ENCODE results near the gene PTH1R.
"Not testable (repeated sequence)": the region's sequence is repeated elsewhere in the genome, so short reads cannot be mapped to it uniquely, and the experiment has no call there.

PTH1R gene

DNA sequence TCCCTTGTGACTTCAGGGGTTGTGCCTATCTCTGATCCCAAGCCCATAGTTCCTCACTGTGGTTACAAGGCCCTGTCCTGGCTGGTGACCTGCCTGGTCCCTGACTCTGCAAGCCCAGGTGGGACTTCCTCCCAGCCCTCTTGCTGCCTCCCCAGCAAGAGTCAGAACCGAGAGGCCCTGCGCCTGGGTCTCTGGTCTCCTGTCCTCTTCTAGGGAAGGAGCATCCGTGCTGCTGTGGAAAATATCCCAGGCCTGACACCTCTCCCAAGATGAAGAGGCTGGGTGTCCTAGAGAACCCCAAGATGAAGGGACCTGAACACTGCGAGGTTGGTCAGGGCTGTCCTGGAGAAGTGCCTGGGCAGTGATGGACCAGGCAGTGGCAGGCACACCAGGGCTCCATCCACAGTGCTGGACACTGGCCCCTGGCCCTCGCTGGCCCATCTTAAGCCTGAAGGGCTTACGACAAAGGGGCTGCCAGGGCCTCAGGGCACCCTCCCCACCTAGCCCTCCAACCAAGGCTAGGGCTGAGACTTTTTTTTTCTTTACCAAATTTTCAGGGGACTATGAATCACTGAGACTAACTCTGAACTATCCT, 32.7 kb downstream of the PTH1R start:
- no peak for DNase-seq (ENCODE audit: low read depth in 1 of 2, low spot score in 1 of 2)
- no peak for TF ChIP-seq JUND (IDR thresholded peaks at IDR 0.05; ENCODE audit: low read depth)
- in situ Hi-C loops (cut with HindIII; ENCODE audit: low pct_unique_long_range_greater_than_20kb, low sequenced_read_pairs): no loop called here

DNA sequence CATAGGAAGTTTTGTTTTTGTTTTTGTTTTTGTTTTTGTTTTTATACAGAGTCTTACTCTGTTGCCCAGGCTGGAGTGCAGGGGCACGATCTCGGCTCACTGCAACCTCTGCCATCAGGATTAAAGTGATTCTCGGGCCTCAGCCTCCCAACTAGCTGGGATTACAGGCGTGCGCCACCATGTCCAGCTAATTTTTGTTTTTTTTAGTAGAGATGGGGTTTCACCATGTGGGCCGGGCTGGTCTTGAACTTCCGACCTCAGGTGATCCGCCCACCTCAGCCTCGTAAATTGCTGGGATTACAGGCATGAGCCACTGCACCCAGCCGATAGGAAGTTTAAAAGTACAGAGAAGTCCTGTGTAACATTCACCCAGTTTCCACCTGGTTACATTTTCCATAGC, 33.4 kb downstream of the PTH1R start:
- DNase-seq (ENCODE audit: low read depth in 1 of 2, low spot score in 1 of 2); in situ Hi-C loops (cut with HindIII; ENCODE audit: low pct_unique_long_range_greater_than_20kb, low sequenced_read_pairs): not testable (repeated sequence)

DNA sequence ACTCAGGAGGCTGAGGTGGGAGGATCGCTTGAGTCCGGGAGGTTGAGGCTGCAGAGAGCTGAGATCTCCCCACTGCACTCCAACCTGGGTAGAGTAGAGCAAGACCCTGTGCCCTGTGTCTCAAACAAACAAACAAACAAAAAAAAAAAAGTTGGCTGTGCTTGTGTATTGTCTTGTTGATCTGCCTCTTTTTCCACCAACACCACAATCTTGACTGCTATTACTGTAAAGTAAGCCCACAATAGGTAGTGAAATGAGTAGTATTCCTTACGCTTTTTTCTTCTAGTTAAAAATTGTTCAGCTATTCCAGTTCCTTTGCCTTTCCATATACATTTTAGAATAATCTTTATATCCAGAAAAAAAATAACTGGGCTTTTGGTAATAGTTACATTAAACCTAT, 35.5 kb downstream of the PTH1R start:
- no peak for DNase-seq (ENCODE audit: low read depth in 1 of 2, low spot score in 1 of 2)
- in situ Hi-C loops (cut with HindIII; ENCODE audit: low pct_unique_long_range_greater_than_20kb, low sequenced_read_pairs): no loop called here
- TF ChIP-seq JUND (IDR thresholded peaks at IDR 0.05; ENCODE audit: low read depth): no peak

DNA sequence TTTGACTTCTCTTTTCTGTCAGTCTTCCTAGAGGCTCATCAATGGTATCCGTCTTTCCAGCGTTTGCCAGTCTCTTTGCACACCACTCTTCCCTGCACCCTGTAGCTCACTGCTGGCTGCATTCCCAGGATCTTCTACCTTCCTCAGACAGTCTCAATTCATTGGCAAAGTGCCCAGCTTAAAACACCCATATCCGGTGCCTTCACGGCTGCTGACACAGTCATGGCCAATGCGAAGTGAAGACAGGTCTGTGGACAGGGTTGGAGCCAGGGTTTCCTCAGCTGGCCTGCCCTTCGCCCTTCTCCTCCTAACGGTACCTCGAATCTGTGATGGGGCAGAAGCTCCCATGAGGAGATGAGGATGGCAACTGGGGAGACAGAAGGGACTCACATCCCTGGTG, 36.1 kb downstream of the PTH1R start:
- no peak for TF ChIP-seq JUND (IDR thresholded peaks at IDR 0.05; ENCODE audit: low read depth)
- no peak for DNase-seq (ENCODE audit: low read depth in 1 of 2, low spot score in 1 of 2)
- in situ Hi-C loops (cut with HindIII; ENCODE audit: low pct_unique_long_range_greater_than_20kb, low sequenced_read_pairs): no loop called here

DNA sequence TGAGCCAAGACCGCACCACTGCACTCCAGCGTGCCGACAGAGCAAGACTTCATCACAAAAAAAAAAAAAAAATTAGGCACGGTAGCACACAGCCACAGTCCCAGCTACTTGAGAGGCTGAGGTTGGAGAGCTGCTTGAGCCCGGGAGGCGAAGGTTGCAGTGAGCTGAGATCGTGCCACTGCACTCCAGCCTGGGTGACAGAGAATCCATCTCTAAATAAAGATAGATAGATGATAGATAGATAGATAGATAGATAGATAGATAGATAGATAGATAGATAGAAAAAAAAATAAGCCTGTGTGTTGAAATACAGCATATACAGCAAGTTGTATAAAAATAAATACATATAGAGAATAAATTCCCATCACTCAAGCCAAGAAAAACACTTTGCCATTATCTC, 37.3 kb downstream of the PTH1R start:
- no peak for TF ChIP-seq JUND (IDR thresholded peaks at IDR 0.05; ENCODE audit: low read depth)
- DNase-seq (ENCODE audit: low read depth in 1 of 2, low spot score in 1 of 2): no peak
- in situ Hi-C loops (cut with HindIII; ENCODE audit: low pct_unique_long_range_greater_than_20kb, low sequenced_read_pairs): no loop called here

- DNase-seq (ENCODE audit: low read depth in 1 of 2, low spot score in 1 of 2): no peak
- in situ Hi-C loops (cut with HindIII; ENCODE audit: low pct_unique_long_range_greater_than_20kb, low sequenced_read_pairs): no loop called here
- TF ChIP-seq JUND (IDR thresholded peaks at IDR 0.05; ENCODE audit: low read depth): no peak
Observed at GRCh38 chr3:46915297-46915822, 37.8 kb downstream of the PTH1R start.

GRCh38 chr3:46916278-46916677, 38.8 kb downstream of the PTH1R start:
- TF ChIP-seq JUND (IDR thresholded peaks at IDR 0.05; ENCODE audit: low read depth): no peak
- in situ Hi-C loops (cut with HindIII; ENCODE audit: low pct_unique_long_range_greater_than_20kb, low sequenced_read_pairs): no loop called here
- DNase-seq (ENCODE audit: low read depth in 1 of 2, low spot score in 1 of 2): no peak

GRCh38 chr3:46916799-46917198, 39.3 kb downstream of the PTH1R start:
- TF ChIP-seq JUND (IDR thresholded peaks at IDR 0.05; ENCODE audit: low read depth): no peak
- DNase-seq (ENCODE audit: low read depth in 1 of 2, low spot score in 1 of 2): no peak
- in situ Hi-C loops (cut with HindIII; ENCODE audit: low pct_unique_long_range_greater_than_20kb, low sequenced_read_pairs): no loop called here

DNA sequence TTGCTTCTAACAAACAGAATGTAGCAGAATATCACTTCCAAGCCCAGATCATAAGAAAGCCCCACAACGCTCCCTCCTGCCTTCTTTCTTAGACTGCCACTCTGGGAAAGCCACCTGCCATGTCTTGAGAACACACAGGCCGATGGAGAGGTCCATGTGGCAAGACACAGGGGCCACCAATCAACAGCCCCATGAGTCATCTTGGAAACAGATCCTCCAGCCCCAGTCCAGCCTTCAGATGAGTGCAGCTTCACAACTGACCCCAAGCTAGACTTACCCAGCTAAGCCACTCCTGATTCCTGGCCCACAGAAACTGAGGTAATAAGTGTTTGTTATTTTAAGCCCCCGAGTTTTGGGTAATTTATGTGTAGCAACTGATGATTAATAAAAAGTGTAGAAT, 39.7 kb downstream of the PTH1R start:
- in situ Hi-C loops (cut with HindIII; ENCODE audit: low pct_unique_long_range_greater_than_20kb, low sequenced_read_pairs): no loop called here
- no peak for TF ChIP-seq JUND (IDR thresholded peaks at IDR 0.05; ENCODE audit: low read depth)
- no peak for DNase-seq (ENCODE audit: low read depth in 1 of 2, low spot score in 1 of 2)

DNA sequence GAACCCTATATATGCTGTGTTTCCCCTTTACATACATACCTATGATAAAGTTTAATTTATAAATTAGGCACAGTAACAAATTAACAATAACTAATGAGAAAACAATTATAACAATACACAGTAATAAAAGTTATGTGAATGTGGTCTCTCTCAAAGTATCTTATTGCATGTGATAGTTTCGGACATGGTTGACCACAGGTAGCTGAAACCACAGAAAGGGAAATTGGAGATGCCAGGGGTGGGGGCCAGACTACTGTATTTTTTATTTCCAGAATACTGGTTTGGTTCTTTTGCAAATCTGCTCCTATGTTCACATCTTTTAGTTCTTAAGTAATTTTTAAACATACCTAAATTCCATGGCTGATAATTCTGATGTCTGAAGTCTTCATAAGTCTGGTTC, 40.7 kb downstream of the PTH1R start:
- DNase-seq (ENCODE audit: low read depth in 1 of 2, low spot score in 1 of 2): no peak
- TF ChIP-seq JUND (IDR thresholded peaks at IDR 0.05; ENCODE audit: low read depth): no peak
- in situ Hi-C loops (cut with HindIII; ENCODE audit: low pct_unique_long_range_greater_than_20kb, low sequenced_read_pairs): no loop called here

DNA sequence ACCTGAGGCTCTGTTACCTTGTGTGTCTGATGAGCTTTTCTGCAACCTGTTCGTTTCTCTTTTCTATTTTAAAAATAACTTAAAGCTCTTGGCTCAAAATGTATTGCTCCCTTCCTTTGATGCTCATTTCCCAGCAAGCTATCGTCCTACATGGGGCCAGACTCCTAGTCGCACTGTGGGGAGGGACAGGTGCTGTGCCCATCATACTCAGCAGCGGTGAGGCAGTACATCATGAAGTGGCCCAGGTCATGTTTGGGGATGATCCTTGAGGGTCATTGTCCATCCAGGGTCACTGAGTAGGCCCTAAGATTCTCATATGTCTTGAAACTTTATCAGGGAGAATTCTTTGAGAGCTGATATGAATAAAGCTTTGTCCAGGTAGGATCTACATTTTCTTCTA, 41.1 kb downstream of the PTH1R start:
- TF ChIP-seq JUND (IDR thresholded peaks at IDR 0.05; ENCODE audit: low read depth): no peak
- no peak for DNase-seq (ENCODE audit: low read depth in 1 of 2, low spot score in 1 of 2)
- in situ Hi-C loops (cut with HindIII; ENCODE audit: low pct_unique_long_range_greater_than_20kb, low sequenced_read_pairs): no loop called here

- in situ Hi-C loops (cut with HindIII; ENCODE audit: low pct_unique_long_range_greater_than_20kb, low sequenced_read_pairs): no loop called here
- TF ChIP-seq JUND (IDR thresholded peaks at IDR 0.05; ENCODE audit: low read depth): no peak
- DNase-seq (ENCODE audit: low read depth in 1 of 2, low spot score in 1 of 2): no peak
Observed at GRCh38 chr3:46921041-46921440, 43.5 kb downstream of the PTH1R start.

GRCh38 chr3:46921871-46922271, 44.4 kb downstream of the PTH1R start:
- in situ Hi-C loops (cut with HindIII; ENCODE audit: low pct_unique_long_range_greater_than_20kb, low sequenced_read_pairs): no loop called here
- no peak for DNase-seq (ENCODE audit: low read depth in 1 of 2, low spot score in 1 of 2)
- TF ChIP-seq JUND (IDR thresholded peaks at IDR 0.05; ENCODE audit: low read depth): no peak

DNA sequence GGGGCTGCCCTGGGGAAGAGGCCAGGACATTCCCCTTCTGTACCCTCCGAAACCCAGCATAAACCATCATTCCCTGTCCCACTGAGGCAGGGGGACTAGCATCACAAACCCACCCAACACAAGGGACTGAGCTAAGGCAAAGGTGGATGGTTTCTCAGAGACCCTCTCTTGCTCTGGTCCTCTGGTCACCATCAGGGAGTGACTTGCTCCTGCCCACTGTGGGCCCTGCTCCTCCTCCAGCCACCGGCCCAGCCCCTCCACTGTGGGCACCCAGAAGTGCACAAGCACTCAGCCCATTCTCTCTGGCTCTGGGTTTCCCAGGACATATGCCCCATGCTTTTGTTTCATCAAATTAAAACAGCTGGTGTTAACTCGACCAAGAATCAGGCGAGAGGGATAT, 44.9 kb downstream of the PTH1R start:
- no peak for TF ChIP-seq JUND (IDR thresholded peaks at IDR 0.05; ENCODE audit: low read depth)
- in situ Hi-C loops (cut with HindIII; ENCODE audit: low pct_unique_long_range_greater_than_20kb, low sequenced_read_pairs): no loop called here
- DNase-seq (ENCODE audit: low read depth in 1 of 2, low spot score in 1 of 2): no peak

Data from T47D (cell line).